T-helper 1 cell (primary cell): ENCODE results near the gene CAND2.
A peak's percentile ranks its signal among the peaks of the same experiment; 100 is the strongest.

Experiments
- DNase-seq, 5 donors: peaks; one replicate each; pipeline ENCODE4 v3.0.0-alpha.2; 2012 to 2020
- total RNA-seq, 4 donors: gene quantifications; one replicate each; lab custom pipeline; 2026; lab: John Stamatoyannopoulos, UW

CAND2 gene
- 2.5 to 4.3 (median 3.9) reads per million in 4 donors for total RNA-seq

GRCh38 chr3:12796171-12797123 is at the start of gene CAND2:
CAND2 (plus strand) TSS chr3:12796680; CDS start chr3:12796721, 41 bp downstream.
- DNase-seq, result peak in 3 of 5 donors; percentile 15 to 31 (median 28)

GRCh38 chr3:12748477-12748876 is 48.0 kb upstream of the CAND2 start:
- no peak for DNase-seq

- DNase-seq, result no peak
Measured at GRCh38 chr3:12750223-12750622, 46.3 kb upstream of the CAND2 start.

GRCh38 chr3:12750658-12751071 is 45.8 kb upstream of the CAND2 start:
- DNase-seq, result peak in 1 of 5 donors; percentile 14

GRCh38 chr3:12751571-12751970 is 44.9 kb upstream of the CAND2 start:
- no peak for DNase-seq

- no peak for DNase-seq
Measured at GRCh38 chr3:12752102-12752501, 44.4 kb upstream of the CAND2 start.

GRCh38 chr3:12752809-12753208 is 43.7 kb upstream of the CAND2 start:
- DNase-seq, result no peak

- no peak for DNase-seq
Measured at GRCh38 chr3:12753275-12754028, 43.0 kb upstream of the CAND2 start.

GRCh38 chr3:12754313-12754712 is 42.2 kb upstream of the CAND2 start:
- no peak for DNase-seq

- DNase-seq, result no peak
Measured at GRCh38 chr3:12755754-12756153, 40.7 kb upstream of the CAND2 start.

GRCh38 chr3:12756175-12756574 is 40.3 kb upstream of the CAND2 start:
- DNase-seq, result no peak

GRCh38 chr3:12756635-12757034 is 39.8 kb upstream of the CAND2 start:
- no peak for DNase-seq

GRCh38 chr3:12758025-12758781 is 38.3 kb upstream of the CAND2 start:
- no peak for DNase-seq

- DNase-seq, result no peak
Measured at GRCh38 chr3:12759097-12759679, 37.3 kb upstream of the CAND2 start, which contains the start of gene TMEM40. TMEM40 (minus strand) TSS chr3:12759259; CDS start chr3:12749832, 9,427 bp downstream.

- no peak for DNase-seq
Measured at GRCh38 chr3:12759693-12760565, 36.6 kb upstream of the CAND2 start.

GRCh38 chr3:12764171-12764776 is 32.2 kb upstream of the CAND2 start:
- DNase-seq, result no peak

GRCh38 chr3:12766541-12766940 is 29.9 kb upstream of the CAND2 start:
- DNase-seq, result no peak

- DNase-seq, result no peak
Measured at GRCh38 chr3:12768579-12769527, 27.6 kb upstream of the CAND2 start.

- no peak for DNase-seq
Measured at GRCh38 chr3:12769761-12770160, 26.7 kb upstream of the CAND2 start.

- no peak for DNase-seq
Measured at GRCh38 chr3:12771236-12771635, 25.2 kb upstream of the CAND2 start.
